ENCODE measurements around the gene KCNJ9. TPM values are rescaled to one million over a fixed set of nuclear protein-coding genes. Genes with fewer than 3 reads are reported as not detected.

Gene KCNJ9
- total and polyA plus RNA-seq, 2 donors (not counting 3 experiments of a cell fraction or from before 2014, with no cell fraction given): not detected

- Histone ChIP-seq H3K9me1 (replicated peaks; ENCODE audit: control insufficient read depth, extremely low read depth, insufficient read depth, low read length) (no peaks in the 10 kb centered on the region), H3K9me3 (replicated peaks; ENCODE audit: control insufficient read depth, insufficient read depth, low read length) (no peaks in the 10 kb centered on the region), H2AFZ (ENCODE audit: low read depth, low read length) (no peak overlapping the region), H3K4me3 (replicated peaks in 1 of 3; ENCODE audit: insufficient read depth in 1 of 3, low read depth in 1 of 3, low read length in 3 of 3) (no peak overlapping the region), H3K9ac (replicated peaks; ENCODE audit: extremely low read depth, insufficient read depth, low read length) (no peak overlapping the region), H3K4me2 (ENCODE audit: insufficient read depth, low read length) (no peak overlapping the region), H3K27ac (ENCODE audit: insufficient read depth, low read depth, low read length) (no peak overlapping the region), H4K20me1 (replicated peaks; ENCODE audit: control insufficient read depth, extremely low read depth, insufficient read depth, low read length) (no peaks in the 10 kb centered on the region), H3K36me3 (ENCODE audit: control insufficient read depth in 2 of 2, extremely low read depth in 1 of 2, insufficient read depth in 2 of 2, low read length in 2 of 2) (no peaks in the 10 kb centered on the region), H3K79me2 (ENCODE audit: control insufficient read depth, insufficient read depth, low read length) (no peaks in the 10 kb centered on the region), H3K27me3 (ENCODE audit: control insufficient read depth in 2 of 2, insufficient read depth in 2 of 2, low read length in 2 of 2) (no peaks in the 10 kb centered on the region), H3K4me1 (ENCODE audit: control insufficient read depth, extremely low read depth, insufficient read depth, low read length) (peaks cover 7% of the 10 kb centered on the region)
- DNase-seq (ENCODE audit: low read depth, low spot score) (no peak), FAIRE-seq (no peak)
- TF ChIP-seq EZH2 (IDR thresholded peaks at IDR 0.05; ENCODE audit: borderline replicate concordance, low read depth, low read length, severe bottlenecking) (no peak), MYC (IDR thresholded peaks at IDR 0.05; ENCODE audit: low read depth, low read length) (no peak), JUN (IDR thresholded peaks at IDR 0.05; ENCODE audit: borderline replicate concordance, insufficient read depth, insufficient read length, low read depth) (no peak), POLR2AphosphoS5 (IDR thresholded peaks at IDR 0.05; ENCODE audit: insufficient read depth, low read depth, low read length) (no peak), MAX (IDR thresholded peaks at IDR 0.05; ENCODE audit: insufficient read depth, insufficient read length) (no peak), CTCF (IDR thresholded peaks at IDR 0.05; ENCODE audit: extremely low read depth in 1 of 2, insufficient read depth in 1 of 2, low read depth in 1 of 2, low read length in 2 of 2) (no peak), FOS (IDR thresholded peaks at IDR 0.05; ENCODE audit: borderline replicate concordance, insufficient read depth, low read length) (no peak), GATA2 (IDR thresholded peaks at IDR 0.05; ENCODE audit: insufficient read depth, insufficient read length, low read depth, low read length) (no peak), POLR2A (IDR thresholded peaks at IDR 0.05; ENCODE audit: low read depth, low read length) (no peak)
- intact Hi-C loops (cut with micrococcal nuclease) (loop anchor here (5.0 kb wide), 1 partner anchor 158 kb away; no protein-coding TSS in a partner anchor), dilution Hi-C loops (cut with MboI; ENCODE audit: extremely low pct_ligation_motif_present, low sequenced_read_pairs) (no loop called here)
- ChIA-PET CTCF (interaction anchor here (0.5 to 3.8 kb wide), 4 partner anchors 9 to 975 kb away, joined by 3 to 43 read pairs (median 4); no protein-coding TSS in a partner anchor), POLR2A (no interaction called here)
- no TSS peak for BruUV-seq (replicated peaks)
Measured at GRCh38 chr1:160095382-160096105, 14.2 kb downstream of the KCNJ9 start.
